Adrenal gland (tissue), 12 donors: ENCODE measurements around the gene ZBTB46. TPM values are rescaled to one million over a fixed set of nuclear protein-coding genes. Genes with fewer than 3 reads are reported as not detected.
A peak's percentile ranks its signal among the peaks of the same experiment; 100 is the strongest.

Experiments used
- DNase-seq, 7 donors: peaks; one replicate each; pipeline ENCODE4 v3.0.0-alpha.2; 2019 to 2020
- H3K27ac ChIP-seq, 5 donors: fragments of 200-600 bp; sonication (generic) in 4 of 5; 1 replicate in 3 of 5; 2 replicates in 2 of 5; pipeline versions ENCODE4 v1.5.1 to v1.8.0; 2016 to 2020; ENCODE audit warnings: mild to moderate bottlenecking in 1 of 5
- H3K27me3 ChIP-seq: fragments of 200-600 bp; 2 replicates; pipeline ENCODE4 v1.8.0; 2021
- H3K36me3 ChIP-seq, 2 donors: fragments of 200-600 bp; replicated peaks in 1 of 2; 1 replicate in 1 of 2; 2 replicates in 1 of 2; pipeline versions ENCODE4 v1.5.1 to v1.8.0; 2018 to 2022
- H3K4me1 ChIP-seq, 2 donors: fragments of 200-600 bp; replicated peaks in 1 of 2; 1 replicate in 1 of 2; 2 replicates in 1 of 2; pipeline versions ENCODE4 v1.5.1 to v1.8.0; 2018 to 2021
- H3K4me3 ChIP-seq, 4 donors: fragments of 200-600 bp; sonication (generic) in 3 of 4; one replicate each; pipeline ENCODE4 v1.5.1; 2016 to 2018
- H3K9me3 ChIP-seq, 3 donors: fragments of 200-600 bp; sonication (generic) in 1 of 3; replicated peaks in 1 of 3; 1 replicate in 2 of 3; 2 replicates in 1 of 3; pipeline versions ENCODE4 v1.5.1 to v1.8.0; 2016 to 2021
- POLR2A ChIP-seq, 2 donors: fragments of 450-650 bp; IDR thresholded peaks; one replicate each; pipeline ENCODE4 v1.6.1; 2017; ENCODE audit warnings: antibody characterized with exemption in 2 of 2, mild to moderate bottlenecking in 2 of 2, moderate library complexity in 1 of 2
- WGBS, 4 donors: extraction: QIAGEN DNeasy Blood & Tissue Kit in 2 of 4; methylation state at CpG; one replicate each; pipeline versions ENCODE4 v1.1.5 to v1.1.7; 2013 to 2017; 5-methylcytosine and 5-hydroxymethylcytosine counted together
- intact Hi-C, 2 donors: fragments of 100-400 bp; cut with DNase I; formaldehyde crosslinking; loops; one replicate each; pipeline versions ENCODE4 v1.14.1 to v1.15.0; 2022 to 2023
- polyA plus RNA-seq, 3 donors: library from polyadenylated mRNA; stranded (reverse); fragments of 200-250 nt in 2 of 3; fragments of 350-450 nt in 1 of 3; fragmentation: Illumina TruSeq in 1 of 3; extraction: RNeasy Lipid Tissue Mini Kit (QIAGEN cat#74804) in 1 of 3; gene quantifications; one replicate each; pipeline ENCODE4 v1.2.3, GENCODE V29; 2013 to 2014
- total RNA-seq, 9 donors: library from RNA; depleted of rRNA in 4 of 9; stranded (reverse); fragments of >200 nt in 4 of 9; fragments of 120-200 nt in 1 of 9; fragmentation: NEBNext Ultra II Directional in 1 of 9; extraction: Animal tissue kit (Norgen Biotek cat#: 25700) in 1 of 9; gene quantifications; one replicate each; pipeline versions ENCODE4 v1.1.0 to v1.2.4, GENCODE V29; 2013 to 2023
- TF ChIP-seq, protein P1 (sequence below), 6 experiments: fragments of 450-650 bp in 4 of 6; fragments of 200-600 bp in 2 of 6; sonication (generic) in 1 of 6; IDR thresholded peaks; 1 replicate in 5 of 6; 2 replicates in 1 of 6; pipeline versions ENCODE4 v1.5.1 to v1.8.0; 2016 to 2021; ENCODE audit warnings: antibody characterized with exemption in 6 of 6, mild to moderate bottlenecking in 2 of 6, moderate library complexity in 1 of 6
- donor health status: healthy with polysubstance abuse.
- donor health status: Bipolar disorder and iron deficiency.
- donor health status: DM: yes; HTN: yes; CAD: no.
- donor health status: DM: no; HTN: no; CAD: no.
- donor health status: DM: no; HTN: no; CAD: no.
- donor health status: DM: yes; HTN: yes; CAD: no.

The ZBTB46 gene
- total and polyA plus RNA-seq, 12 donors, result 0.77 to 22.4 (median 10.6) TPM

DNA sequence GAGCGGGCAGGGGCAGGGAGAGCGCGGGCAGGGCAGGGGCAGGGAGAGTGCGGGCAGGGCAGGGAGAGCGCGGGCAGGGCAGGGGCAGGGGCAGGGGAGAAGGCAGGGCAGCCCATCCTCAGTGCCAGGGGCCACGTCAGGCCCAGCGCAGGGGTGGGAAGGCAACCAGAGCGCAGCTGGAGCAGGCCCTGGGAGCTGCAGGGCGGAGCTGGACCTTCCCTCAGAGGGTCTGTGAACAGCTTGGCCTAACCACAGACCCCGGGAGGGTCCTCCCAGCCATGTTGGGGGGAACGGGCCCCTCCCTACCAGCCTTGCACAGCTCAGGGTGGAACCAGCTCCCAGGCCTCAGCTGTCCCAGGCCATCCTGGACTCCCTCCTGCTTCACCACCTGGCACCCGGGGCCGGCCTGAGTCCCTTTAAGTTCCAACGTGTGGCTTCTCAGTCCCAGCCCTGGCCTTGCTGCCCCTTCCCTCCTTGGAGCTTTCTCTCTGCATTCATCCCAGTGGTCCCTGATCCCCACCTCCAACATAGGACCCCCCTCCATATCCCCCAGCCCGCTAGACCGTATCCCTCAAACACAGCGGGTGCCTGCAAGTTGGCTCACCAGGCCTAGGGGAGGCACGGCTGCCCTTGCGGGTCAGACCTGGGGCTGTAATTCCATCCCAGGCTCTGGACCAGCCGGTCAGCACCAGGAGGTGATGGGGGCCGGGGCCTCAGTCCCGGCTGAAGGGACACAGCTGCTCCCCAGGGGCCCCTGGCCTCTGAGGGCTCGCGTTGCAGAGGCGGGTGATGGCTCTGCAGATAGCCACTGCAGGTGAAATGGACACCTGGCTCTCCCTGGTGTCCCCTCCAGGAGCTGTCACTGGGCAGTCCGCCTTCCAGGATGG is 5.6 kb upstream of the ZBTB46 start:
- Histone ChIP-seq H3K27ac (peak overlapping the region in 1 of 5 donors; percentile 14), H3K9me3 (no peaks in the 10 kb centered on the region), H3K27me3 (no peaks in the 10 kb centered on the region), H3K4me3 (no peak overlapping the region), H3K36me3 (no peaks in the 10 kb centered on the region), H3K4me1 (peaks cover 0 to 16% of the 10 kb centered on the region in 2 donors)
- DNase-seq, result no peak
- intact Hi-C loops, result no loop called here
- no peak for TF ChIP-seq POLR2A (IDR thresholded peaks at IDR 0.05)
- TF ChIP-seq, protein P1, sequence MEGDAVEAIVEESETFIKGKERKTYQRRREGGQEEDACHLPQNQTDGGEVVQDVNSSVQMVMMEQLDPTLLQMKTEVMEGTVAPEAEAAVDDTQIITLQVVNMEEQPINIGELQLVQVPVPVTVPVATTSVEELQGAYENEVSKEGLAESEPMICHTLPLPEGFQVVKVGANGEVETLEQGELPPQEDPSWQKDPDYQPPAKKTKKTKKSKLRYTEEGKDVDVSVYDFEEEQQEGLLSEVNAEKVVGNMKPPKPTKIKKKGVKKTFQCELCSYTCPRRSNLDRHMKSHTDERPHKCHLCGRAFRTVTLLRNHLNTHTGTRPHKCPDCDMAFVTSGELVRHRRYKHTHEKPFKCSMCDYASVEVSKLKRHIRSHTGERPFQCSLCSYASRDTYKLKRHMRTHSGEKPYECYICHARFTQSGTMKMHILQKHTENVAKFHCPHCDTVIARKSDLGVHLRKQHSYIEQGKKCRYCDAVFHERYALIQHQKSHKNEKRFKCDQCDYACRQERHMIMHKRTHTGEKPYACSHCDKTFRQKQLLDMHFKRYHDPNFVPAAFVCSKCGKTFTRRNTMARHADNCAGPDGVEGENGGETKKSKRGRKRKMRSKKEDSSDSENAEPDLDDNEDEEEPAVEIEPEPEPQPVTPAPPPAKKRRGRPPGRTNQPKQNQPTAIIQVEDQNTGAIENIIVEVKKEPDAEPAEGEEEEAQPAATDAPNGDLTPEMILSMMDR (IDR thresholded peaks at IDR 0.05), result no peak
- WGBS, 4 donors, result 88 to 96% (median 92%) methylated on average over 15 to 27 of the region's 27 CpGs

DNA sequence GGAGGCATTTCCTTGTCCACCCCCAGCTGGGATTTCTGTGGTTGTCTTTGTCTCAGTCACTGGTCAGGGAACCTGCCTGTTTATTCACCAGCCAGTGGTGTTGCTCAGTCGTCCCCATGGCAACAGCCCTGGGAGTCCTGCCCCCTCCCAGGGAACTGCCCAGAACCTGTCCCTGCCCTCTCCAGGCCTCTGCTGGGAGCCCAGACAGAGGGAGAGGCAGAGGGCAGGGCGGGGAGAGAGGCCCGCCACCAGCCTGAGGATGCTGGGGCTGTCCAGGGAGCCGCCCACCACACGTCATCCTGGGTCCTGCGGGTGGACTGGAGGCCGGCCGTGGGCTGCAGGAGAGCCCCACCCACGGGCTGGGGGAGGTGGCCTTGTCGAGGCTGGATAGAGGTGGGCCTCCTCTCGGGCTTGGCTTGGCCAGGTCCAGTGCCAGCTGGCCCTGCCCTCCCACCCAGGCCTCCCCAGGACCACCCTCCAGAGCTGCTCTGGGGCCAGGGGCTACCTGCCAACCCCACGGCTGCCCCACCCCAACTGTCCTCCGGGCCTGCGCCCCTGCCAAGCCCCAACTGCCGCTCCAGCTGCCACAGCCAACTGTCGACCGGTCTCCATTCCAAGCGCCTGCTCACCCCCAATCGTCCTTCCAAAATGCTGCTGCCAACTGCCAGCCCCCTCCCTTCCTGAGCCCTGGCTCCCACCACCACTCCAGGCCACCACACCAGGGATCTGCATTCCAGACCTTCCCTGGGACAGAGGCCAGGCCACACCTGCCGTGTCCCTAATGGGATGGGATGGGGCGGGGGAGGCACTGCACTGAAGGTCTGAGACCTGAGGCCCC is 4.2 kb upstream of the ZBTB46 start:
- Histone ChIP-seq H3K9me3 (no peaks in the 10 kb centered on the region), H3K36me3 (no peaks in the 10 kb centered on the region), H3K4me1 (peaks cover 0 to 16% of the 10 kb centered on the region in 2 donors), H3K27me3 (no peaks in the 10 kb centered on the region), H3K4me3 (no peak overlapping the region), H3K27ac (peak overlapping the region in 3 of 5 donors; percentile 1 to 93 (median 59))
- no peak for TF ChIP-seq POLR2A (IDR thresholded peaks at IDR 0.05)
- TF ChIP-seq, protein P1 (IDR thresholded peaks at IDR 0.05), result no peak
- intact Hi-C loops, result no loop called here
- 24 to 53% (median 41%) methylated on average over 5 to 21 of the region's 21 CpGs for WGBS, 4 donors
- DNase-seq, result peak; percentile 90 to 98 (median 95)

DNA sequence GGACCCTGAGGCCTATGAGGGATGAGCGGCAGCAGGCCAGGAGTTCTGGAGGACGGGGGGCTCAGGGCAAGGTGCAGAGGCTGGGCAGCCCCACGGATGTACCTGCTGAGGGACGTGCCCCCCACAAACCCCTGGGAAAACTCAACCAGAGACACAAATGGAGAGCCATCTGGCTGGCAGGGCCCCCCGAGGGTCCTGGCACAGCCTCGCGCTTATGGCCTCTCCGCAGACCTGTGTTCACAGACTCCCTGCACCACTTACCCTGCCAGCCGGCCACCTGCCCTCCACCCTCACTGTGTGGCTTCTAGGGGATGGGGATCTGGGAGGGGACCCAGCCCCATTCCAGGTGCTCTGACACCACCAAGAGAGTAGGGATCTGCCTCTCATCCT is 3.4 kb upstream of the ZBTB46 start:
- H3K4me1 ChIP-seq, result peaks cover 0 to 16% of the 10 kb centered on the region in 2 donors

More for the DNA sequence above, 3.4 kb upstream of the ZBTB46 start:
- no peak for TF ChIP-seq POLR2A (IDR thresholded peaks at IDR 0.05)
- TF ChIP-seq, protein P1 (IDR thresholded peaks at IDR 0.05), result no peak
- DNase-seq, result no peak
- Histone ChIP-seq H3K36me3 (no peaks in the 10 kb centered on the region), H3K27ac (peak overlapping the region in 3 of 5 donors; percentile 23 to 93 (median 59)), H3K9me3 (no peaks in the 10 kb centered on the region), H3K27me3 (no peaks in the 10 kb centered on the region), H3K4me3 (no peak overlapping the region)
- intact Hi-C loops, result no loop called here
- WGBS, 4 donors, result 75 to 91% (median 82%) methylated on average over 2 to 9 of the region's 9 CpGs; no CpG with 5 or more reads in 1 of the 4 donors
